Endothelial cell of umbilical vein (primary cell): ENCODE results near the gene SPATS2L. TPM values are rescaled to one million over a fixed set of nuclear protein-coding genes. Genes with fewer than 3 reads are reported as not detected.

Experiments used
- BruUV-seq: library from RNA; stranded (reverse); fragments of 400-500 nt; replicated peaks from 2 replicates; lab custom pipeline; 2021; lab: Mats Ljungman, UMichigan
- CTCF ChIA-PET: fragments of 300-600, 350-600 bp; sonication (Branson Sonifier 250); formaldehyde crosslinking; loops from one replicate; lab custom pipeline; 2021; ENCODE audit warnings: antibody characterized with exemption, inconsistent platforms; lab: Charles Lee
- POLR2A ChIA-PET: fragments of 300-600, 350-600 bp; sonication (Branson Sonifier 250); formaldehyde crosslinking; loops from one replicate; lab custom pipeline; 2021; ENCODE audit warnings: antibody characterized with exemption, inconsistent platforms; lab: Charles Lee
- DNase-seq: peaks from one replicate; pipeline ENCODE4 v3.0.0-alpha.2; 2011; ENCODE audit warnings: low read depth, low spot score
- FAIRE-seq: peaks from 2 replicates; lab custom pipeline; 2011; peaks lifted over from hg19 to GRCh38; lab: Jason Lieb, UNC
- H2AFZ ChIP-seq: 2 replicates; pipeline ENCODE4 v1.6.0; 2012; ENCODE audit warnings: low read depth, low read length, control low read depth, inconsistent platforms
- H3K27ac ChIP-seq: 2 replicates; pipeline ENCODE4 v1.5.1; 2011; ENCODE audit warnings: low read depth, mild to moderate bottlenecking, control low read depth, low read length, moderate library complexity; ENCODE audit not compliant: insufficient read depth
- H3K27me3 ChIP-seq, 2 experiments: 2 replicates each; pipeline versions ENCODE4 v1.6.0 to v1.6.1; 2011; ENCODE audit warnings: low read length in 2 of 2, mixed read lengths in 1 of 2; ENCODE audit not compliant: control insufficient read depth in 2 of 2, insufficient read depth in 2 of 2
- H3K36me3 ChIP-seq, 2 experiments: 2 replicates in 1 of 2; 3 replicates in 1 of 2; pipeline ENCODE4 v1.5.1; 2011; ENCODE audit warnings: low read length in 2 of 2, mild to moderate bottlenecking in 1 of 2, moderate library complexity in 1 of 2; ENCODE audit not compliant: control insufficient read depth in 2 of 2, insufficient read depth in 2 of 2; ENCODE audit errors: extremely low read depth in 1 of 2
- H3K4me1 ChIP-seq: 3 replicates; pipeline ENCODE4 v1.5.1; 2011; ENCODE audit warnings: mild to moderate bottlenecking, low read length; ENCODE audit not compliant: control insufficient read depth, insufficient read depth; ENCODE audit errors: extremely low read depth
- H3K4me2 ChIP-seq: 2 replicates; pipeline ENCODE4 v1.6.1; 2011; ENCODE audit warnings: low read length, control low read depth, mixed read lengths; ENCODE audit not compliant: insufficient read depth
- H3K4me3 ChIP-seq, 3 experiments: fragments of 200-600 bp in 1 of 3; sonication (generic), shearing (Covaris generic) in 1 of 3; replicated peaks in 1 of 3; 2 replicates each; pipeline ENCODE4 v1.5.1; 2011 to 2016; ENCODE audit warnings: control low read depth in 3 of 3, low read length in 3 of 3, mild to moderate bottlenecking in 2 of 3, inconsistent platforms in 1 of 3, low read depth in 1 of 3, moderate library complexity in 1 of 3; ENCODE audit not compliant: insufficient read depth in 1 of 3
- H3K79me2 ChIP-seq: 2 replicates; pipeline ENCODE4 v1.6.0; 2012; ENCODE audit warnings: low read length, inconsistent platforms; ENCODE audit not compliant: control insufficient read depth, insufficient read depth
- H3K9ac ChIP-seq: replicated peaks from 2 replicates; pipeline ENCODE3; 2011; ENCODE audit warnings: low read length, control low read depth; ENCODE audit not compliant: insufficient read depth; ENCODE audit errors: extremely low read depth
- H3K9me1 ChIP-seq: replicated peaks from 3 replicates; pipeline ENCODE4 v1.6.0; 2011; ENCODE audit warnings: mild to moderate bottlenecking, low read length; ENCODE audit not compliant: control insufficient read depth, insufficient read depth; ENCODE audit errors: extremely low read depth
- H3K9me3 ChIP-seq: replicated peaks from 2 replicates; pipeline ENCODE4 v1.5.1; 2012; ENCODE audit warnings: low read length, inconsistent platforms; ENCODE audit not compliant: control insufficient read depth, insufficient read depth
- H4K20me1 ChIP-seq: replicated peaks from 2 replicates; pipeline ENCODE3; 2011; ENCODE audit warnings: mild to moderate bottlenecking, low read length; ENCODE audit not compliant: control insufficient read depth, insufficient read depth; ENCODE audit errors: extremely low read depth
- CTCF ChIP-seq, 2 donors: IDR thresholded peaks; 1 replicate in 1 of 2; 2 replicates in 1 of 2; pipeline ENCODE4 v1.5.1; 2011; ENCODE audit warnings: low read length in 2 of 2, mild to moderate bottlenecking in 2 of 2, moderate library complexity in 2 of 2, control low read depth in 1 of 2, inconsistent platforms in 1 of 2, low read depth in 1 of 2; ENCODE audit not compliant: insufficient read depth in 1 of 2; ENCODE audit errors: extremely low read depth in 1 of 2
- EZH2 ChIP-seq: IDR thresholded peaks from 2 replicates; pipeline ENCODE4 v1.6.1; 2012; ENCODE audit warnings: borderline replicate concordance, low read depth, mild to moderate bottlenecking, moderate library complexity, low read length, inconsistent platforms; ENCODE audit not compliant: severe bottlenecking
- FOS ChIP-seq: IDR thresholded peaks from 2 replicates; pipeline ENCODE4 v1.6.1; 2011; ENCODE audit warnings: mild to moderate bottlenecking, low read length, moderate library complexity, borderline replicate concordance; ENCODE audit not compliant: insufficient read depth
- GATA2 ChIP-seq: IDR thresholded peaks from 2 replicates; pipeline ENCODE4 v1.7.0; 2011; ENCODE audit warnings: low read depth, mild to moderate bottlenecking, moderate library complexity, mixed read lengths, low read length; ENCODE audit not compliant: insufficient read length, insufficient read depth
- JUN ChIP-seq: IDR thresholded peaks from 2 replicates; pipeline ENCODE4 v1.6.1; 2011; ENCODE audit warnings: borderline replicate concordance, low read depth; ENCODE audit not compliant: insufficient read length, insufficient read depth
- MYC ChIP-seq: IDR thresholded peaks from one replicate; pipeline ENCODE4 v1.6.1; 2011; ENCODE audit warnings: mild to moderate bottlenecking, low read depth, low read length
- POLR2A ChIP-seq: IDR thresholded peaks from 2 replicates; pipeline ENCODE4 v1.6.1; 2012; ENCODE audit warnings: low read depth, mild to moderate bottlenecking, control low read depth, low read length
- POLR2AphosphoS5 ChIP-seq: IDR thresholded peaks from 2 replicates; pipeline ENCODE4 v1.6.1; 2012; ENCODE audit warnings: low read depth, mild to moderate bottlenecking, control low read depth, low read length, moderate library complexity; ENCODE audit not compliant: insufficient read depth
- dilution Hi-C: fragments of 300-500 bp; cut with MboI; formaldehyde crosslinking; loops from one replicate; pipeline ENCODE4 v1.15.0; 2019; ENCODE audit warnings: low sequenced_read_pairs; ENCODE audit not compliant: extremely low pct_ligation_motif_present
- intact Hi-C: fragments of 100-400 bp; cut with micrococcal nuclease; formaldehyde crosslinking; loops from one replicate; pipeline ENCODE4 v1.10.0; 2022
- polyA plus RNA-seq, 4 experiments: library from polyadenylated mRNA; depleted of rRNA in 3 of 4; stranded (reverse) in 3 of 4; unstranded in 1 of 4; fragments of >200 nt; gene quantifications; 2 replicates each; pipeline versions ENCODE4 v1.2.1 to v1.2.3, GENCODE V29; 2011 to 2012; ENCODE audit warnings: missing spikeins in 1 of 4
- total RNA-seq: library from RNA; stranded (reverse); gene quantifications from 2 replicates; pipeline ENCODE4 v1.2.3, GENCODE V29; 2021
- TF ChIP-seq, protein P1 (sequence below): IDR thresholded peaks from 2 replicates; pipeline ENCODE4 v1.6.1; 2011; ENCODE audit not compliant: insufficient read depth, insufficient read length

Gene SPATS2L
- total and polyA plus RNA-seq, 2 donors (not counting 3 experiments of a cell fraction or from before 2014, with no cell fraction given), result 29.1 to 72.9 TPM

- H3K9me1 ChIP-seq, result no peaks in the 10 kb centered on the region
- no peaks in the 10 kb centered on the region for H3K9me3 ChIP-seq
- dilution Hi-C loops, result no loop called here
- H3K9ac ChIP-seq, result no peak overlapping the region
- no peak overlapping the region for H3K27ac ChIP-seq
- H3K4me3 ChIP-seq, result no peak overlapping the region
- DNase-seq, result no peak
- no TSS peak for BruUV-seq
- peaks cover 91% of the 10 kb centered on the region for H3K79me2 ChIP-seq
- TF ChIP-seq POLR2A (no peak), JUN (no peak), FOS (no peak), POLR2AphosphoS5 (no peak), GATA2 (no peak), CTCF (IDR thresholded peaks at IDR 0.05; ENCODE audit: extremely low read depth in 1 of 2, insufficient read depth in 1 of 2, low read depth in 1 of 2, low read length in 2 of 2) (no peak), MYC (no peak), EZH2 (no peak)
- TF ChIP-seq, protein P1, sequence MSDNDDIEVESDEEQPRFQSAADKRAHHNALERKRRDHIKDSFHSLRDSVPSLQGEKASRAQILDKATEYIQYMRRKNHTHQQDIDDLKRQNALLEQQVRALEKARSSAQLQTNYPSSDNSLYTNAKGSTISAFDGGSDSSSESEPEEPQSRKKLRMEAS, result no peak
- intact Hi-C loops, result no loop called here
- H3K4me1 ChIP-seq, result peaks cover 10% of the 10 kb centered on the region
- no peak overlapping the region for H3K4me2 ChIP-seq
- no peaks in the 10 kb centered on the region for H3K36me3 ChIP-seq
- H4K20me1 ChIP-seq, result peaks cover 6% of the 10 kb centered on the region
- FAIRE-seq, result no peak
- H3K27me3 ChIP-seq, result no peaks in the 10 kb centered on the region
- POLR2A ChIA-PET, result no interaction called here
- no peak overlapping the region for H2AFZ ChIP-seq
- CTCF ChIA-PET, result interaction anchor here (1.2 to 1.5 kb wide), 2 partner anchors 16 to 88 kb away, joined by 3 read pairs; no protein-coding TSS in a partner anchor
Observed at GRCh38 chr2:200318940-200319435, 12.5 kb downstream of the SPATS2L start.
